Measurements from ENCODE around the gene BEGAIN.

GRCh38 chr14:100611811-100612480, 24.7 kb upstream of the BEGAIN start:
- no peak for TF ChIP-seq POLR2A (IDR thresholded peaks at IDR 0.05)
- no peak for TF ChIP-seq CTCF (IDR thresholded peaks at IDR 0.05)
